ENCODE data around the gene TMEM218. TPM values are rescaled to one million over a fixed set of nuclear protein-coding genes. Genes with fewer than 3 reads are reported as not detected.
A peak's percentile ranks its signal among the peaks of the same experiment; 100 is the strongest.

The TMEM218 gene
- total and polyA plus RNA-seq, 5 donors from 2014 or later = 9.7 to 42.8 (median 40.1) TPM

DNA sequence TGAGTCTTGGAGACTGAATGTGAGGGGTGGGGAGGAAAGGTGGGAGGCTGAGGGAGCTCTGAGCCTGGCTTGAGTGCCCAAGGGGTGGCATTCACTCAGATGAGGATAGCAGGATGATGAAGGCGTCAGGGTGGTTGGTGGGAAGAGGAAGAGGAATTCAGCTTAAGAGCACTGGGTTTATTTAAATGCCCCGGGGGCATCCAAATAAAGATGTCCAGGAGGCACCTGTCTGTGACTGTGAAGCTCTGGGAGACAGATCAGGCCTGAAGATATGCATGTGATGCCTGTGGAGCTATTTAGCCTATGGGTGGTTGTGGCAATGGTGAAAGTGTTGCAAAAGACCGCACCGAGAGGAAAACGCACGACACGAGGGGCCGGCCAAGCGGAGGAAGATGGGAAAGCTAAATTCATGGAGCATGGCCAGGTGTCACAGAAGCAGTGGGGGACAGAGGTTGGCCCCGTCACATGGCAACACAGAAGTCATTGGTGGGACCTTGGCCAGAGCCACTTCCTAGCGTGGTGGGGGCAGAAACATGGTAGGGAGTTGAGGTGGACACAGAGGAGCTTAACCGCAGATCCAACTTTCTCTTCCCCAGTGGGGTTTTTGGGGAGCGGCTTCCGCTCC, 32.8 kb downstream of the TMEM218 start:
- H3K27ac Mint-ChIP-seq = no peak overlapping the region
- no peak for DNase-seq
- no peaks in the 10 kb centered on the region for H3K9me3 ChIP-seq (ENCODE audit: control insufficient read depth in 2 of 2, low read length in 2 of 2)
- no peak overlapping the region for H3K4me3 ChIP-seq (ENCODE audit: low read depth, low read length)
- ATAC-seq (ENCODE audit: low read depth in 2 of 2) = no peak
- no peaks in the 10 kb centered on the region for H3K4me1 Mint-ChIP-seq
- H3K27ac ChIP-seq (ENCODE audit: insufficient read depth, low read length, poor library complexity, severe bottlenecking) = no peak overlapping the region
- no peaks in the 10 kb centered on the region for H3K27me3 ChIP-seq (ENCODE audit: control insufficient read depth, insufficient read depth, low read length)
- H3K4me1 ChIP-seq (ENCODE audit: control insufficient read depth, insufficient read depth, low read length, poor library complexity, severe bottlenecking) = no peaks in the 10 kb centered on the region
- no peaks in the 10 kb centered on the region for H3K36me3 ChIP-seq (ENCODE audit: control insufficient read depth, insufficient read depth, low read length)
- no peaks in the 10 kb centered on the region for H3K36me3 Mint-ChIP-seq
- H3K27me3 Mint-ChIP-seq = peaks cover 5% of the 10 kb centered on the region
- H3K4me3 Mint-ChIP-seq = no peak overlapping the region
- H3K9me3 Mint-ChIP-seq = no peaks in the 10 kb centered on the region

DNA sequence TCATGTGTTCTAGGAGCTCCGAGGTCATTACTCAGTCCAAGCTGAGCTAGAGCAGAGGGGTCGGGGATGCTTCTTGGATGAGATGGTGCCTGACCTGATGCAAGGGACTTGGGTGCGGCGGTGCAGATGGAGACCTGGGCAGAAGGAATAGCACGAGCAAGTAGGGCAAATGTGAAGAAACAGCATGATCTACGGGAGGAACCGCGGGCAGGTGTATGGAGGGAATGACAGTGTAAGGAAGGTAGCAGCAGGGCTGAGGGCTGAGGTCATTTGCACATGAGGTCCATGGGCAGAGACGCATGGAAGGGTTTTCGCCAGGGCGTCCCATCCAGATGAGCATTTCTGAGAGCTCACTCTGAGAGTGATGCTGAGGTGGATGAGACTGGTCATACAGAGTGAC, 33.4 kb downstream of the TMEM218 start:
- no peaks in the 10 kb centered on the region for H3K4me1 ChIP-seq (ENCODE audit: control insufficient read depth, insufficient read depth, low read length, poor library complexity, severe bottlenecking)
- H3K4me3 Mint-ChIP-seq = peak overlapping the region in 1 of 4 donors; percentile 27
- no peak for DNase-seq
- no peak overlapping the region for H3K27ac ChIP-seq (ENCODE audit: insufficient read depth, low read length, poor library complexity, severe bottlenecking)
- no peaks in the 10 kb centered on the region for H3K9me3 Mint-ChIP-seq
- H3K4me1 Mint-ChIP-seq = no peaks in the 10 kb centered on the region
- no peak overlapping the region for H3K4me3 ChIP-seq (ENCODE audit: low read depth, low read length)
- no peak for ATAC-seq (ENCODE audit: low read depth in 2 of 2)
- no peaks in the 10 kb centered on the region for H3K36me3 ChIP-seq (ENCODE audit: control insufficient read depth, insufficient read depth, low read length)
- no peaks in the 10 kb centered on the region for H3K27me3 ChIP-seq (ENCODE audit: control insufficient read depth, insufficient read depth, low read length)
- peaks cover 5% of the 10 kb centered on the region for H3K27me3 Mint-ChIP-seq
- no peaks in the 10 kb centered on the region for H3K36me3 Mint-ChIP-seq
- H3K9me3 ChIP-seq (ENCODE audit: control insufficient read depth in 2 of 2, low read length in 2 of 2) = no peaks in the 10 kb centered on the region
- H3K27ac Mint-ChIP-seq = no peak overlapping the region

DNA sequence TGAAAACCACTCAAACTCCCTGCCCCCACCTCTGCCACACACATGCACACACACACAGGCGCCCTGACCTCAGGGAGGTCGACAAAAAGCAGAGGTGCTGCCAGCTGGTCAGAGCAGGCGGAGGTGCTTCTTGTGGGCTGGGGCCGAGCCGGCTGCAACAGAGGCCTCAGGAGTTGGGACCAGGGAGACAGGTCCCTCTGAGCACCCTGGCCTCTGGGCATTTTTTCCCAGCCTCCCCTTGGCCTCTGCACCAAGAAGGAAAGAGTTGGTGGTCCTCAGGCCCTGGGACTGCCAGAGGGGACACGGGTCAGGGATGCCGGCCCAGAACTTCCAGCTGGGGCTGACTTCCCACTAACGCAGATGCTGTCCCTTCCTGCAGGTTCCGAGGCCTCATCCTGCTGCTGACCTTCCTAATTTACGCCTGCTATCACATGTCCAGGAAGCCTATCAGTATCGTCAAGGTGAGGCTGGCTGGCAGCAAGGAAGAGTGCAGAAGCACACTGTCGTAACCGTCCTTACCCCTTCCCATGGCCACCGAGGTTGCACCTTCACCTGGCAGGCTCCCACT, 35.0 kb downstream of the TMEM218 start:
- no peaks in the 10 kb centered on the region for H3K9me3 Mint-ChIP-seq
- no peak for ATAC-seq (ENCODE audit: low read depth in 2 of 2)
- Histone ChIP-seq H3K27me3 (ENCODE audit: control insufficient read depth, insufficient read depth, low read length) (no peaks in the 10 kb centered on the region), H3K4me1 (ENCODE audit: control insufficient read depth, insufficient read depth, low read length, poor library complexity, severe bottlenecking) (no peaks in the 10 kb centered on the region), H3K27ac (ENCODE audit: insufficient read depth, low read length, poor library complexity, severe bottlenecking) (no peak overlapping the region), H3K4me3 (ENCODE audit: low read depth, low read length) (no peak overlapping the region), H3K36me3 (ENCODE audit: control insufficient read depth, insufficient read depth, low read length) (no peaks in the 10 kb centered on the region), H3K9me3 (ENCODE audit: control insufficient read depth in 2 of 2, low read length in 2 of 2) (no peaks in the 10 kb centered on the region)
- no peak for DNase-seq
- H3K4me3 Mint-ChIP-seq = no peak overlapping the region
- no peaks in the 10 kb centered on the region for H3K36me3 Mint-ChIP-seq
- H3K27me3 Mint-ChIP-seq = peaks cover 5% of the 10 kb centered on the region
- H3K27ac Mint-ChIP-seq = no peak overlapping the region
- H3K4me1 Mint-ChIP-seq = peaks cover 0 to under 1% (median under 1%) of the 10 kb centered on the region in 4 donors

DNA sequence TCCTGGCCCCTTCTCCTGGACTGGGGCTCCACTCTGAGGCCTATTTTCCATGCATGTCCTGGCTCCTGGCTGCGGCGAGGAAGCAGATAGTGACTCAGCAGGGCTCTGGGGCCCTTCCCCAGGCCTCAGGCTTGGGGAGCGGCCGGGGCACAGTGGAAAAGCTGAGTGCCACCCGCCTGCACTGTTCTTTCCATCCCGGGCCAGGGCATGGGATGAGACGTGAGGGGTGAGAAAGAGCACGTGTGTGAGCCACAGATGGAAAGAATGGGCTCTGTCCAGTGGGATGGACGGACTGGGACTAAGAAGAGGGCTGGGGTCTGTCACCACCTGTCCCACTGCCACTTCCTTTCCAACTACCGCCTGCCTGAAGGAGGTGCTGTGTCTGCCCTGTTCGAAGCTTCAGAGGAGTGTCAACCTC, 35.5 kb downstream of the TMEM218 start:
- Mint-ChIP-seq H3K27me3 (peaks cover 5% of the 10 kb centered on the region), H3K27ac (no peak overlapping the region), H3K4me3 (no peak overlapping the region), H3K36me3 (no peaks in the 10 kb centered on the region), H3K4me1 (peaks cover 0 to 6% (median 3%) of the 10 kb centered on the region in 4 donors), H3K9me3 (no peaks in the 10 kb centered on the region)
- no peaks in the 10 kb centered on the region for H3K9me3 ChIP-seq (ENCODE audit: control insufficient read depth in 2 of 2, low read length in 2 of 2)
- DNase-seq = no peak
- H3K27me3 ChIP-seq (ENCODE audit: control insufficient read depth, insufficient read depth, low read length) = no peaks in the 10 kb centered on the region
- H3K27ac ChIP-seq (ENCODE audit: insufficient read depth, low read length, poor library complexity, severe bottlenecking) = no peak overlapping the region
- no peaks in the 10 kb centered on the region for H3K36me3 ChIP-seq (ENCODE audit: control insufficient read depth, insufficient read depth, low read length)
- H3K4me1 ChIP-seq (ENCODE audit: control insufficient read depth, insufficient read depth, low read length, poor library complexity, severe bottlenecking) = no peaks in the 10 kb centered on the region
- no peak overlapping the region for H3K4me3 ChIP-seq (ENCODE audit: low read depth, low read length)
- no peak for ATAC-seq (ENCODE audit: low read depth in 2 of 2)

DNA sequence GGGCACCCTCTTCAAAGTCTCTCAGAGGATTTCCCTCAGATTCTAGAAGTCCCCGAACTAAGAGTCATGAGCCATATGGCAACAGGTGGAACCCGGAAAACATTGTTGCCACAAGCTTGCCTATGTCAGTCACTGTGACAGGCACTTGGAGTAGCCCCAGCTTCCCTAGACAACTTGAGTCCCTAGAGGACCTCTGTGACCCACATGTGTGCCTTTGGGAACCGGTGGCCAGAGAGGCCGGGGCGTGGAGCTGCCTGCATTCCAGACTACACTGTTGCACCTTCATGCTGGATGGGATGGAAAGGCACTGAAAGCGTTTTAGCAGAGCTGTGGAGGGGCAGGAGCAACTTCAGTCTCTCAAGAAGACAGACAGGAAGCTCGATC, 36.2 kb downstream of the TMEM218 start:
- Histone ChIP-seq H3K36me3 (ENCODE audit: control insufficient read depth, insufficient read depth, low read length) (no peaks in the 10 kb centered on the region), H3K9me3 (ENCODE audit: control insufficient read depth in 2 of 2, low read length in 2 of 2) (no peaks in the 10 kb centered on the region), H3K4me3 (ENCODE audit: low read depth, low read length) (no peak overlapping the region), H3K27me3 (ENCODE audit: control insufficient read depth, insufficient read depth, low read length) (no peaks in the 10 kb centered on the region), H3K27ac (ENCODE audit: insufficient read depth, low read length, poor library complexity, severe bottlenecking) (no peak overlapping the region), H3K4me1 (ENCODE audit: control insufficient read depth, insufficient read depth, low read length, poor library complexity, severe bottlenecking) (no peaks in the 10 kb centered on the region)
- Mint-ChIP-seq H3K4me3 (no peak overlapping the region), H3K36me3 (no peaks in the 10 kb centered on the region), H3K9me3 (no peaks in the 10 kb centered on the region), H3K27me3 (peaks cover 5% of the 10 kb centered on the region), H3K27ac (no peak overlapping the region), H3K4me1 (peaks cover 0 to 12% (median 3%) of the 10 kb centered on the region in 4 donors)
- ATAC-seq (ENCODE audit: low read depth in 2 of 2) (no peak), DNase-seq (no peak)

DNA sequence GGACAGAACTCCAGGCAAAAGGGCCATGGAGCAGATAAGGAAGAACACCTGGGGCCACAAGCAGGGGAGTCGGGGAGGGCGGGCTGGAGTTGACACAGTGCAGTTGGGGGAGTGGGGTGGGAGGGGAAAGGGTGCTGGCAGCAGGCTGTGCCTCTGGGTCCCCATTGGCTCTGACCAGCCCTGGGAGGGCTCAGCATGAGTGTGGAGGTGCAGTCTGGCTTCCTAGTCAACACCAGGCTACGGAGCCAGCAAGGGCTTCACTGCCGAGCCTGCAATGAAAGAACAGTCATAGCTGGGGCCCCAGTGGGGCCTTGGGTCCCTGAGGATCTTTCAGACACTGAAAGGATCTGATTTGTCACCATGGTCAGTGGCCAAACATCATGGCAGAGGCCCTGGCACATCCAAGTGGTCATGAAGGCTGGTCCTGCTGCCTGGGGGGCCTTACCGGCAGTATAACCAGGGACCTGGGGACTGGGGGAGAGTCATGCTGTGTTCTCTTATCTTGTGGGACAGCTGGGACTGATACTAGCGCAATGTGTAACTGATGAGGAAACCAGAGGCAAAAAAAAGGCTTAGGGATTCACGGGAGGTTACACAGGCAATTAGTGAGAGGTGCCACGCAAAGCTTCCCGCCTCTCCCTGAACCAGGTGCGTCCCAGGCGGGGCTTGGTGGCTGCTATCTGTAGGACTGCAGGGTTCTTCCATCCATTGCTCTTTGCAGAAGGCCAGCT, 36.8 kb downstream of the TMEM218 start:
- H3K9me3 Mint-ChIP-seq = no peaks in the 10 kb centered on the region
- H3K4me1 Mint-ChIP-seq = peaks cover 0 to 14% (median 3%) of the 10 kb centered on the region in 4 donors
- H3K4me1 ChIP-seq (ENCODE audit: control insufficient read depth, insufficient read depth, low read length, poor library complexity, severe bottlenecking) = no peaks in the 10 kb centered on the region
- H3K36me3 Mint-ChIP-seq = no peaks in the 10 kb centered on the region
- no peaks in the 10 kb centered on the region for H3K36me3 ChIP-seq (ENCODE audit: control insufficient read depth, insufficient read depth, low read length)
- peaks cover 5% of the 10 kb centered on the region for H3K27me3 Mint-ChIP-seq
- H3K4me3 ChIP-seq (ENCODE audit: low read depth, low read length) = no peak overlapping the region
- no peaks in the 10 kb centered on the region for H3K27me3 ChIP-seq (ENCODE audit: control insufficient read depth, insufficient read depth, low read length)
- no peak overlapping the region for H3K27ac ChIP-seq (ENCODE audit: insufficient read depth, low read length, poor library complexity, severe bottlenecking)
- DNase-seq (no peak), ATAC-seq (ENCODE audit: low read depth in 2 of 2) (no peak)
- no peak overlapping the region for H3K27ac Mint-ChIP-seq
- H3K9me3 ChIP-seq (ENCODE audit: control insufficient read depth in 2 of 2, low read length in 2 of 2) = no peaks in the 10 kb centered on the region
- H3K4me3 Mint-ChIP-seq = no peak overlapping the region

DNA sequence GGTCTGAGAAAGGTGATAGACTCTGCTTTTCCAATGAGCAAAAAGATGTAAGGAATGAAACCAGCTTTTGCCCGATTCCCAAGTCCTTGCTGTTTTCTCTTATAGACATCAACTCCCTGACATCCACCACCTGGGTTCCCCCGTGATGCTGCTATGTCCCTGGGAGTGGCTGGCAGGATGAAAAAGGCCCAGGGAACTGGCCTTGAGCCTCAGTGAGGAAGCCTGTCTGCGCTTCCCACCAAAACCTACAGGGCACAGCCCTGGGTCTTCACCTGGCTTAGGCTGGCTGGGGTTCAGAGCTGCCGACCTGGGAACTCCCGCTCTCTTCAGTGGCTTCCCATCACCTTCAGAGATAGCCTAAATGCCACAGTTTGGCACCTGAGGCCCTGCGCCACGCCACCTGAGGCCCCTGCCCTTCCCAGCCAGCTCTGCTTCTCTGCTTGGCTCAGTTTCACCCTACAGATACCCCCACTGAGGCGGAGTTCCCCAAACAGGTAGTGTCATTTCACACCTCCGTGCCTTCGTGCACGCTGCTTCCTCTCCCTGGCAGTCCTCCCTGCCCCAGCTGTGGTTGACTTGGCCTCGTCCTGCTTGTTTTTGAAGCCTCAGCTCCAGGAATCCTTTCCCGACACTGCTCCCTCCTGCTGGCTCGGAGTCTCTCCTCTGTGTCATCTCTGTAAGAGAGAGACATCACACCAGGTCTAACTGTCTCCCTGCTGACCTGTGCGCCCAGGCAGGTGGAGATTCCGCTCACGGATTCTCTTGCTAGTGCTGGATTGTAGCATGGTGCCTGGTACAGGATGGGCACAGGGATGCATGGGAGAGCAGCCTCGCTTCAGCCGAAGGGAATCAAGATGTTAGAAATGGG, 37.6 kb downstream of the TMEM218 start:
- Mint-ChIP-seq H3K27ac (no peak overlapping the region), H3K4me3 (no peak overlapping the region), H3K36me3 (no peaks in the 10 kb centered on the region), H3K9me3 (no peaks in the 10 kb centered on the region), H3K27me3 (peaks cover 5% of the 10 kb centered on the region), H3K4me1 (peaks cover 0 to 17% (median 3%) of the 10 kb centered on the region in 4 donors)
- DNase-seq (no peak), ATAC-seq (ENCODE audit: low read depth in 2 of 2) (no peak)
- H3K9me3 ChIP-seq (ENCODE audit: control insufficient read depth in 2 of 2, low read length in 2 of 2) = no peaks in the 10 kb centered on the region
- no peaks in the 10 kb centered on the region for H3K36me3 ChIP-seq (ENCODE audit: control insufficient read depth, insufficient read depth, low read length)
- H3K4me3 ChIP-seq (ENCODE audit: low read depth, low read length) = no peak overlapping the region
- H3K27me3 ChIP-seq (ENCODE audit: control insufficient read depth, insufficient read depth, low read length) = no peaks in the 10 kb centered on the region
- no peak overlapping the region for H3K27ac ChIP-seq (ENCODE audit: insufficient read depth, low read length, poor library complexity, severe bottlenecking)
- H3K4me1 ChIP-seq (ENCODE audit: control insufficient read depth, insufficient read depth, low read length, poor library complexity, severe bottlenecking) = no peaks in the 10 kb centered on the region
